DOHH2 (cell line): ENCODE data around the gene NRXN3.

Experiments used
- H3F3A ChIP-seq: fragments of 200-600 bp; sonication (generic), shearing (Covaris generic); 2 replicates; pipeline ENCODE4 v1.6.0; 2016; ENCODE audit warnings: antibody characterized with exemption, mild to moderate bottlenecking; ENCODE audit not compliant: control insufficient read depth, insufficient read depth
- H3K27ac ChIP-seq: fragments of 200-600 bp; sonication (generic); 2 replicates; pipeline ENCODE4 v1.5.1; 2014; ENCODE audit warnings: low read depth, mild to moderate bottlenecking, low read length, moderate library complexity
- H3K27me3 ChIP-seq: fragments of 200-600 bp; sonication (generic); 2 replicates; pipeline ENCODE4 v1.6.1; 2014; ENCODE audit warnings: mild to moderate bottlenecking, low read length, mixed read lengths; ENCODE audit not compliant: control insufficient read depth
- H3K36me3 ChIP-seq: fragments of 200-600 bp; sonication (generic); 2 replicates; pipeline ENCODE4 v1.6.1; 2014; ENCODE audit warnings: mild to moderate bottlenecking, low read length, moderate library complexity, mixed read lengths; ENCODE audit not compliant: control insufficient read depth
- H3K4me1 ChIP-seq: fragments of 200-600 bp; sonication (generic); 2 replicates; pipeline ENCODE4 v1.6.1; 2014; ENCODE audit warnings: mild to moderate bottlenecking, low read length, mixed read lengths; ENCODE audit not compliant: control insufficient read depth
- H3K4me2 ChIP-seq: fragments of 200-600 bp; sonication (generic); 2 replicates; pipeline ENCODE4 v1.6.0; 2014; ENCODE audit warnings: mild to moderate bottlenecking, low read length, moderate library complexity
- H3K4me3 ChIP-seq: fragments of 200-600 bp; sonication (generic); 2 replicates; pipeline ENCODE4 v1.5.1; 2014; ENCODE audit warnings: mild to moderate bottlenecking, low read length, mixed read lengths
- H3K79me2 ChIP-seq: fragments of 200-600 bp; sonication (generic); 2 replicates; pipeline ENCODE4 v1.6.1; 2014; ENCODE audit warnings: mild to moderate bottlenecking, low read length, mixed read lengths; ENCODE audit not compliant: control insufficient read depth
- H3K9me2 ChIP-seq: fragments of 200-600 bp; sonication (generic); replicated peaks from 2 replicates; pipeline ENCODE4 v1.6.1; 2014; ENCODE audit warnings: mild to moderate bottlenecking, low read length, mixed read lengths; ENCODE audit not compliant: control insufficient read depth
- H3K9me3 ChIP-seq: fragments of 200-600 bp; sonication (generic); 2 replicates; pipeline ENCODE4 v1.6.1; 2014; ENCODE audit warnings: antibody characterized with exemption, low read length, mixed read lengths; ENCODE audit not compliant: control insufficient read depth, insufficient read depth
- H4K20me1 ChIP-seq: fragments of 200-600 bp; sonication (generic); 2 replicates; pipeline ENCODE4 v1.6.0; 2014; ENCODE audit warnings: low read depth, mild to moderate bottlenecking, antibody characterized with exemption, low read length, moderate library complexity; ENCODE audit not compliant: control insufficient read depth, insufficient read depth
- CTCF ChIP-seq: fragments of 200-600 bp; sonication (generic); IDR thresholded peaks from one replicate; pipeline ENCODE4 v1.5.1; 2014; ENCODE audit warnings: antibody characterized with exemption, mild to moderate bottlenecking, low read depth, low read length; ENCODE audit not compliant: poor library complexity, severe bottlenecking
- EZH2phosphoT487 ChIP-seq: fragments of 200-600 bp; sonication (generic); IDR thresholded peaks from 2 replicates; pipeline ENCODE4 v1.6.1; 2017; ENCODE audit warnings: borderline replicate concordance, mild to moderate bottlenecking, antibody characterized with exemption, low read length, moderate library complexity, mixed read lengths

Gene NRXN3

GRCh38 chr14:78508023-78508422 lies 337.9 kb downstream of the NRXN3 start:
- Histone ChIP-seq H3K4me1 (no peaks in the 10 kb centered on the region), H3K9me3 (no peaks in the 10 kb centered on the region), H3K4me3 (no peak overlapping the region), H3K4me2 (no peak overlapping the region), H3K27me3 (no peaks in the 10 kb centered on the region), H4K20me1 (no peaks in the 10 kb centered on the region), H3K9me2 (no peaks in the 10 kb centered on the region), H3K79me2 (no peaks in the 10 kb centered on the region), H3F3A (no peaks in the 10 kb centered on the region), H3K36me3 (no peaks in the 10 kb centered on the region), H3K27ac (no peak overlapping the region)
- no peak for TF ChIP-seq CTCF
- no peak for TF ChIP-seq EZH2phosphoT487

DNA sequence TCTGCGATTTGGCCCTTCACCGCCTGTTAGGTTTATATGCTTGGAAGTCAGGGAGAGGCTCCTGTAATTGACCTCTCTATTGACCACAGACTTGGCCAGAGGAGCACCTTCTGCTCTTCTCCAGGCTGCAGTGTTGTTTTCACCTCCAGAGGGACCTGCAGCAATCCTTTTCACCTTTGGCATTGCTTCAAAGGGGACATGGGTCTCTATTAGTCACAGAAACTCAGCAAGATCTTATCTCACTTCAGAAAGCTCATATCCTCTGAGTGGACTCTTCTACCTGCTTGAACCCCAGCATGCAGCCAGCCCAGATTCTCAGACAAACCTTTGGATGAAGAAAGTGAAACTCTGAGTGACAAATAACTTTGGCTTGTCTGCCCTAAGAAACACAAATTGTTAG lies 339.3 kb downstream of the NRXN3 start:
- Histone ChIP-seq H3K79me2 (no peaks in the 10 kb centered on the region), H3K36me3 (no peaks in the 10 kb centered on the region), H3K4me1 (no peaks in the 10 kb centered on the region), H3K27ac (no peak overlapping the region), H3F3A (no peaks in the 10 kb centered on the region), H3K4me3 (no peak overlapping the region), H3K27me3 (no peaks in the 10 kb centered on the region), H3K9me3 (no peaks in the 10 kb centered on the region), H4K20me1 (no peaks in the 10 kb centered on the region), H3K9me2 (no peaks in the 10 kb centered on the region), H3K4me2 (no peak overlapping the region)
- TF ChIP-seq CTCF (no peak), EZH2phosphoT487 (no peak)

GRCh38 chr14:78512021-78512420 lies 341.8 kb downstream of the NRXN3 start:
- no peaks in the 10 kb centered on the region for H3K9me2 ChIP-seq
- no peak overlapping the region for H3K27ac ChIP-seq
- H3K27me3 ChIP-seq: no peaks in the 10 kb centered on the region
- no peaks in the 10 kb centered on the region for H3K79me2 ChIP-seq
- no peaks in the 10 kb centered on the region for H3K4me1 ChIP-seq
- H3F3A ChIP-seq: no peaks in the 10 kb centered on the region
- no peaks in the 10 kb centered on the region for H3K9me3 ChIP-seq
- H4K20me1 ChIP-seq: no peaks in the 10 kb centered on the region
- H3K4me2 ChIP-seq: no peak overlapping the region
- H3K4me3 ChIP-seq: no peak overlapping the region
- TF ChIP-seq EZH2phosphoT487: no peak
- no peak for TF ChIP-seq CTCF
- no peaks in the 10 kb centered on the region for H3K36me3 ChIP-seq

DNA sequence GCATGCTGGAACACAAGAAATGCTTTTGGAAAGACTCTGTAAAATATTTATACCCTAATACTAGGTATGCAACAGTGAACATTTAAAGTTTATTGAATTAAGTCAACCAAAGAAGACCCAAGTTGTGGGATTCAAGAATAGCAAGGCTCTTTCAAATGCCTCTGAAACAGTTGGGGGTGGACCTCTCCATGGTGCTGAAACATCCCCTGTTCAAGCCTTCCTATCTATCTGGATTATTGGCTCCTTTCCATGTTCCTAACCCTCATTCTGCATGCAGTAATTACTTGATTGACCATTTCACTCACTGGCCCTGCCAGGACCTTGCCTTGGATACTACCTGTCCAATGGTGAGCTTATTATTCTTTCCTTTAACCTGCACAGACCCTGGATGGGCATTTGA lies 349.7 kb downstream of the NRXN3 start:
- H3K79me2 ChIP-seq: no peaks in the 10 kb centered on the region
- TF ChIP-seq EZH2phosphoT487 (no peak), CTCF (no peak)
- H3K4me2 ChIP-seq: no peak overlapping the region

More for the DNA sequence above, 349.7 kb downstream of the NRXN3 start:
- no peaks in the 10 kb centered on the region for H3K4me1 ChIP-seq
- no peak overlapping the region for H3K27ac ChIP-seq
- H3K27me3 ChIP-seq: no peaks in the 10 kb centered on the region
- peaks cover 3% of the 10 kb centered on the region; the same call in 1 of the 2 replicates for H4K20me1 ChIP-seq
- no peaks in the 10 kb centered on the region for H3K36me3 ChIP-seq
- no peaks in the 10 kb centered on the region for H3K9me3 ChIP-seq
- H3K9me2 ChIP-seq: no peaks in the 10 kb centered on the region
- no peak overlapping the region for H3K4me3 ChIP-seq
- H3F3A ChIP-seq: no peaks in the 10 kb centered on the region
